LHCN-M2 (cell line): Measurements from ENCODE around the gene DHX9. TPM values are rescaled to one million over a fixed set of nuclear protein-coding genes. Genes with fewer than 3 reads are reported as not detected.
"Not testable (repeated sequence)": the region's sequence is repeated elsewhere in the genome, so short reads cannot be mapped to it uniquely, and the experiment has no call there.

Experiments used
- DNase-seq: peaks from one replicate; pipeline ENCODE4 v3.0.0-alpha.2; 2012; ENCODE audit warnings: low read depth
- total RNA-seq: library from RNA; depleted of rRNA; stranded (reverse); fragments of >200 nt; gene quantifications from 2 replicates; pipeline ENCODE4 v1.2.3, GENCODE V29; 2014; rRNA removed

DHX9 gene
- total RNA-seq, 1 experiment from 2014 or later: 166 TPM

- peak; percentile 83 for DNase-seq
Measured at GRCh38 chr1:182888736-182889531, 49.8 kb downstream of the DHX9 start.

- no peak for DNase-seq
Measured at GRCh38 chr1:182889997-182890396, 50.9 kb downstream of the DHX9 start.

- no peak for DNase-seq
Measured at GRCh38 chr1:182890927-182891610, 51.9 kb downstream of the DHX9 start.

GRCh38 chr1:182897696-182898095 lies 58.5 kb downstream of the DHX9 start:
- no peak for DNase-seq

GRCh38 chr1:182901946-182902345 lies 62.8 kb downstream of the DHX9 start:
- DNase-seq: not testable (repeated sequence)

- no peak for DNase-seq
Measured at GRCh38 chr1:182905321-182905720, 66.2 kb downstream of the DHX9 start.

- no peak for DNase-seq
Measured at GRCh38 chr1:182909578-182909977, 70.4 kb downstream of the DHX9 start.

- DNase-seq: no peak
Measured at GRCh38 chr1:182910143-182910542, 71.0 kb downstream of the DHX9 start.

- DNase-seq: no peak
Measured at GRCh38 chr1:182913401-182913800, 74.3 kb downstream of the DHX9 start.

GRCh38 chr1:182917378-182917777 lies 78.2 kb downstream of the DHX9 start:
- DNase-seq: peak; percentile 57

GRCh38 chr1:182925661-182926060 lies 86.5 kb downstream of the DHX9 start:
- no peak for DNase-seq

- DNase-seq: no peak
Measured at GRCh38 chr1:182927693-182928433, 88.7 kb downstream of the DHX9 start.

- no peak for DNase-seq
Measured at GRCh38 chr1:182930985-182931384, 91.8 kb downstream of the DHX9 start.

GRCh38 chr1:182935716-182936115 lies 96.6 kb downstream of the DHX9 start:
- no peak for DNase-seq

Other genes starting within 250 kb of the DHX9 start
- 0.06 TPM in 1 of 2 replicates, not detected in the other for gene RGS16, start 235.0 kb upstream of the DHX9 start, total RNA-seq
- gene RGS8, start 154.8 kb upstream of the DHX9 start, total RNA-seq: not detected in 2 replicates
- 3.2 and 4.2 TPM in 2 replicates for gene NPL, start 49.6 kb upstream of the DHX9 start, total RNA-seq
- not detected in 2 replicates for gene SHCBP1L, start 113.8 kb downstream of the DHX9 start, total RNA-seq
- 316 and 383 TPM in 2 replicates for gene LAMC1, start 184.1 kb downstream of the DHX9 start, total RNA-seq